Measurements from ENCODE around the gene WSCD2.

The WSCD2 gene

GRCh38 chr12:108235985-108236263, 106.8 kb downstream of the WSCD2 start:
- DNase-seq (ENCODE audit: low read depth): no peak

GRCh38 chr12:108236366-108236765, 107.3 kb downstream of the WSCD2 start:
- no peak for DNase-seq (ENCODE audit: low read depth)

- DNase-seq (ENCODE audit: low read depth): no peak
Measured at GRCh38 chr12:108237272-108237671, 108.2 kb downstream of the WSCD2 start.

- no peak for DNase-seq (ENCODE audit: low read depth)
Measured at GRCh38 chr12:108238474-108238873, 109.4 kb downstream of the WSCD2 start.

GRCh38 chr12:108239378-108239777, 110.3 kb downstream of the WSCD2 start:
- DNase-seq (ENCODE audit: low read depth): no peak

- no peak for DNase-seq (ENCODE audit: low read depth)
Measured at GRCh38 chr12:108240027-108240785, 111.1 kb downstream of the WSCD2 start.

- no peak for DNase-seq (ENCODE audit: low read depth)
Measured at GRCh38 chr12:108240928-108241327, 111.8 kb downstream of the WSCD2 start.

GRCh38 chr12:108241986-108242703, 113.1 kb downstream of the WSCD2 start:
- no peak for DNase-seq (ENCODE audit: low read depth)

- DNase-seq (ENCODE audit: low read depth): no peak
Measured at GRCh38 chr12:108247130-108247529, 118.0 kb downstream of the WSCD2 start.

- DNase-seq (ENCODE audit: low read depth): no peak
Measured at GRCh38 chr12:108248011-108248410, 118.9 kb downstream of the WSCD2 start.

- no peak for DNase-seq (ENCODE audit: low read depth)
Measured at GRCh38 chr12:108252523-108252922, 123.4 kb downstream of the WSCD2 start.

- DNase-seq (ENCODE audit: low read depth): no peak
Measured at GRCh38 chr12:108253540-108253939, 124.5 kb downstream of the WSCD2 start.

GRCh38 chr12:108254030-108254429, 124.9 kb downstream of the WSCD2 start:
- no peak for DNase-seq (ENCODE audit: low read depth)

- DNase-seq (ENCODE audit: low read depth): no peak
Measured at GRCh38 chr12:108254517-108255251, 125.6 kb downstream of the WSCD2 start.

- no peak for DNase-seq (ENCODE audit: low read depth)
Measured at GRCh38 chr12:108255252-108255602, 126.1 kb downstream of the WSCD2 start.

GRCh38 chr12:108257004-108257403, 127.9 kb downstream of the WSCD2 start:
- DNase-seq (ENCODE audit: low read depth): no peak

- no peak for DNase-seq (ENCODE audit: low read depth)
Measured at GRCh38 chr12:108257610-108258106, 128.6 kb downstream of the WSCD2 start.

- no peak for DNase-seq (ENCODE audit: low read depth)
Measured at GRCh38 chr12:108260039-108260438, 131.0 kb downstream of the WSCD2 start.

GRCh38 chr12:108260969-108261368, 131.9 kb downstream of the WSCD2 start:
- no peak for DNase-seq (ENCODE audit: low read depth)

- no peak for DNase-seq (ENCODE audit: low read depth)
Measured at GRCh38 chr12:108265505-108265904, 136.4 kb downstream of the WSCD2 start.

- no peak for DNase-seq (ENCODE audit: low read depth)
Measured at GRCh38 chr12:108266131-108266530, 137.0 kb downstream of the WSCD2 start.

GRCh38 chr12:108267450-108267849, 138.4 kb downstream of the WSCD2 start:
- DNase-seq (ENCODE audit: low read depth): no peak

GRCh38 chr12:108268397-108268796, 139.3 kb downstream of the WSCD2 start:
- no peak for DNase-seq (ENCODE audit: low read depth)
